WTC11 (cell line): ENCODE data around the gene BRD4. TPM values are rescaled to one million over a fixed set of nuclear protein-coding genes. Genes with fewer than 3 reads are reported as not detected.

Source experiments
- ATAC-seq: fragments of 200-7000 bp; cut with Tn5 transposase; 2 replicates; pipeline ENCODE4 v1.10.0; 2021; ENCODE audit warnings: mild to moderate bottlenecking, moderate library complexity
- CTCF ChIA-PET: fragments of 300-600 bp; sonication (Branson Sonifier 250); formaldehyde crosslinking; loops from one replicate; lab custom pipeline; 2021; ENCODE audit warnings: antibody characterized with exemption; lab: Charles Lee
- POLR2A ChIA-PET: fragments of 350-600 bp; sonication (Branson Sonifier 250); formaldehyde crosslinking; loops from one replicate; lab custom pipeline; 2021; ENCODE audit warnings: antibody characterized with exemption; lab: Charles Lee
- DNase-seq: peaks from one replicate; pipeline ENCODE4 v3.0.0; 2021; ENCODE audit warnings: low spot score
- H3K27ac Mint-ChIP-seq: 2 replicates; pipeline ENCODE4 v1.8.0; 2021; ENCODE audit warnings: mixed read lengths
- H3K27me3 Mint-ChIP-seq: 2 replicates; pipeline ENCODE4 v1.8.0; 2021; ENCODE audit warnings: low read depth, mild to moderate bottlenecking, moderate library complexity, mixed read lengths
- H3K36me3 Mint-ChIP-seq: 2 replicates; pipeline ENCODE4 v1.8.0; 2021; ENCODE audit warnings: mixed read lengths
- H3K4me1 Mint-ChIP-seq: 2 replicates; pipeline ENCODE4 v1.8.0; 2022; ENCODE audit warnings: mixed read lengths
- H3K4me3 Mint-ChIP-seq: 2 replicates; pipeline ENCODE4 v1.8.0; 2021; ENCODE audit warnings: mild to moderate bottlenecking, moderate library complexity, mixed read lengths
- H3K9me3 Mint-ChIP-seq: 2 replicates; pipeline ENCODE4 v1.8.0; 2021; ENCODE audit warnings: mixed read lengths
- ATF1 ChIP-seq: sonication (generic); formaldehyde crosslinking; IDR thresholded peaks from 2 replicates; pipeline ENCODE4 v1.8.1; 2023; ENCODE audit warnings: mild to moderate bottlenecking, moderate library complexity, missing genetic modification reagents
- ATF3 ChIP-seq: sonication (generic); formaldehyde crosslinking; conservative IDR thresholded peaks from 2 replicates; pipeline ENCODE4 v1.8.1; 2022; ENCODE audit warnings: mild to moderate bottlenecking, missing genetic modification reagents
- CTCF ChIP-seq: fragments of 200-600 bp; IDR thresholded peaks from 2 replicates; pipeline ENCODE4 v1.8.0; 2022; ENCODE audit warnings: antibody characterized with exemption
- E2F1 ChIP-seq: sonication (generic); formaldehyde crosslinking; IDR thresholded peaks from 2 replicates; pipeline ENCODE4 v1.8.0; 2022; ENCODE audit warnings: mild to moderate bottlenecking, missing genetic modification reagents
- E2F4 ChIP-seq: sonication (generic); formaldehyde crosslinking; IDR thresholded peaks from 2 replicates; pipeline ENCODE4 v1.8.1; 2022; ENCODE audit warnings: low read depth, mild to moderate bottlenecking, moderate library complexity, missing genetic modification reagents, borderline replicate concordance
- E2F5 ChIP-seq: sonication (generic); formaldehyde crosslinking; IDR thresholded peaks from 2 replicates; pipeline ENCODE4 v1.8.1; 2022; ENCODE audit warnings: mild to moderate bottlenecking, moderate library complexity, missing genetic modification reagents
- ERG ChIP-seq: fragments of 250-450 bp; sonication (Bioruptor Pico); IDR thresholded peaks from 2 replicates; pipeline ENCODE4 v1.8.0; 2021; ENCODE audit warnings: mild to moderate bottlenecking
- FOXJ3 ChIP-seq: sonication (generic); formaldehyde crosslinking; IDR thresholded peaks from 2 replicates; pipeline ENCODE4 v1.9.0; 2021; ENCODE audit warnings: missing genetic modification reagents, mild to moderate bottlenecking, borderline replicate concordance
- FOXK1 ChIP-seq: sonication (generic); formaldehyde crosslinking; IDR thresholded peaks from 2 replicates; pipeline ENCODE4 v1.8.0; 2022; ENCODE audit warnings: mild to moderate bottlenecking, moderate library complexity, missing genetic modification reagents
- GRHL2 ChIP-seq: fragments of 250-450 bp; sonication (Bioruptor Pico); IDR thresholded peaks from 2 replicates; pipeline ENCODE4 v1.8.0; 2022; ENCODE audit warnings: mild to moderate bottlenecking, moderate library complexity; ENCODE audit not compliant: insufficient replicate concordance, severe bottlenecking
- IRF2 ChIP-seq: sonication (generic); formaldehyde crosslinking; IDR thresholded peaks from 2 replicates; pipeline ENCODE4 v1.8.0; 2022; ENCODE audit warnings: low read depth, missing genetic modification reagents, borderline replicate concordance
- MXD4 ChIP-seq: fragments of 250-450 bp; sonication (Bioruptor Pico); IDR thresholded peaks from 2 replicates; pipeline ENCODE4 v1.8.0; 2021; ENCODE audit warnings: mild to moderate bottlenecking, moderate library complexity, borderline replicate concordance
- NR3C1 ChIP-seq: sonication (generic); formaldehyde crosslinking; conservative IDR thresholded peaks from 2 replicates; pipeline ENCODE4 v1.8.1; 2023; ENCODE audit warnings: low read depth, mild to moderate bottlenecking, missing genetic modification reagents
- RORB ChIP-seq: fragments of 250-450 bp; sonication (Bioruptor Pico); IDR thresholded peaks from 2 replicates; pipeline ENCODE4 v1.9.0; 2021; ENCODE audit warnings: mild to moderate bottlenecking
- TCF7 ChIP-seq: sonication (generic); formaldehyde crosslinking; IDR thresholded peaks from 2 replicates; pipeline ENCODE4 v1.8.0; 2022; ENCODE audit warnings: mild to moderate bottlenecking, low read depth, missing genetic modification reagents, moderate library complexity
- ZNF317 ChIP-seq: sonication (generic); formaldehyde crosslinking; IDR thresholded peaks from 2 replicates; pipeline ENCODE4 v1.8.1; 2023; ENCODE audit warnings: low read depth, mild to moderate bottlenecking, moderate library complexity, missing genetic modification reagents, borderline replicate concordance
- ZNF416 ChIP-seq: fragments of 250-450 bp; sonication (Bioruptor Pico); IDR thresholded peaks from 2 replicates; pipeline ENCODE4 v1.9.0; 2021; ENCODE audit warnings: mild to moderate bottlenecking, inconsistent platforms
- ZNF423 ChIP-seq: fragments of 250-450 bp; sonication (Bioruptor Pico); IDR thresholded peaks from 2 replicates; pipeline ENCODE4 v2.1.2; 2022; ENCODE audit warnings: mild to moderate bottlenecking, moderate library complexity
- total RNA-seq: library from RNA; stranded (reverse); gene quantifications from 3 replicates; pipeline ENCODE4 v1.2.3, GENCODE V29; 2021
- TF ChIP-seq, protein P1 (sequence below): fragments of 250-450 bp; sonication (Bioruptor Pico); IDR thresholded peaks from 2 replicates; pipeline ENCODE4 v1.9.0; 2021; ENCODE audit warnings: moderate library complexity, mild to moderate bottlenecking, inconsistent platforms, borderline replicate concordance
- TF ChIP-seq, protein P2 (sequence below): sonication (generic); formaldehyde crosslinking; IDR thresholded peaks from 2 replicates; pipeline ENCODE4 v1.8.1; 2023; ENCODE audit warnings: mild to moderate bottlenecking, missing genetic modification reagents, moderate library complexity
- TF ChIP-seq, protein P3 (sequence below): sonication (generic); formaldehyde crosslinking; IDR thresholded peaks from 2 replicates; pipeline ENCODE4 v1.8.0; 2022; ENCODE audit warnings: mild to moderate bottlenecking, missing genetic modification reagents

BRD4 gene
- total RNA-seq, 1 experiment from 2014 or later: 128 TPM

GRCh38 chr19:15291548-15292021, 40.8 kb downstream of the BRD4 start:
- Mint-ChIP-seq H3K9me3 (no peaks in the 10 kb centered on the region), H3K36me3 (peaks cover 8% of the 10 kb centered on the region), H3K27ac (no peak overlapping the region), H3K27me3 (no peaks in the 10 kb centered on the region), H3K4me1 (peaks cover 87% of the 10 kb centered on the region), H3K4me3 (no peak overlapping the region)
- ChIA-PET POLR2A (no interaction called here), CTCF (no interaction called here)
- TF ChIP-seq E2F1 (CRISPR knock-in tag) (no peak), ZNF416 (no peak), CTCF (no peak), IRF2 (no peak), FOXJ3 (CRISPR knock-in tag) (no peak), MXD4 (CRISPR knock-in tag) (no peak), ATF1 (CRISPR knock-in tag) (no peak)
- TF ChIP-seq, protein P1, sequence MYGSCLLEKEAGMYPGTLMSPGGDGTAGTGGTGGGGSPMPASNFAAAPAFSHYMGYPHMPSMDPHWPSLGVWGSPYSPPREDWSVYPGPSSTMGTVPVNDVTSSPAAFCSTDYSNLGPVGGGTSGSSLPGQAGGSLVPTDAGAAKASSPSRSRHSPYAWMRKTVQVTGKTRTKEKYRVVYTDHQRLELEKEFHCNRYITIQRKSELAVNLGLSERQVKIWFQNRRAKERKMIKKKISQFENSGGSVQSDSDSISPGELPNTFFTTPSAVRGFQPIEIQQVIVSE (CRISPR knock-in tag): no peak
- ATAC-seq: no peak
- DNase-seq: no peak

DNA sequence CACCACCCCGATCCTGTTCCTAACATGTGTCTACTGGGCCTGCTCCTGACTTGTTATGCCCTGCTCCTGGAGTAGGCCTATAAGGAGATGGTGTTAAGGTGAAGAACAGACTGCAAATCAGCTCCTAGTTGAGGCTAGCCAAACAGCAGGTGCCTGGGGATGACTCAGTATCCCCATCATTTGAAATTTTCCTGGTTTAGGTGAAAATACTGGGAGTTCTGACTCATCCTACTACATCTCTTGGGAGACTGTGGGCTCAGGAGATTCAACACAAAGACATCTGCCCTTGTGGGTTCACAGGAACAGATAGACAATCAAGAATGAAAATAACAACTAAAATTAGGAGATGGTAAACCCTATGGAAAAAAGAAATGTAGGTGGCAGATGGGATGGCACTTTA, 41.2 kb downstream of the BRD4 start:
- POLR2A ChIA-PET: no interaction called here
- H3K4me3 Mint-ChIP-seq: no peak overlapping the region
- no peak for TF ChIP-seq ZNF317 (CRISPR knock-in tag)
- no peak for TF ChIP-seq ERG (CRISPR knock-in tag)
- TF ChIP-seq ATF1 (CRISPR knock-in tag): no peak
- no peak for TF ChIP-seq NR3C1
- no peak for TF ChIP-seq GRHL2
- TF ChIP-seq FOXK1 (CRISPR knock-in tag): no peak
- TF ChIP-seq, protein P2, sequence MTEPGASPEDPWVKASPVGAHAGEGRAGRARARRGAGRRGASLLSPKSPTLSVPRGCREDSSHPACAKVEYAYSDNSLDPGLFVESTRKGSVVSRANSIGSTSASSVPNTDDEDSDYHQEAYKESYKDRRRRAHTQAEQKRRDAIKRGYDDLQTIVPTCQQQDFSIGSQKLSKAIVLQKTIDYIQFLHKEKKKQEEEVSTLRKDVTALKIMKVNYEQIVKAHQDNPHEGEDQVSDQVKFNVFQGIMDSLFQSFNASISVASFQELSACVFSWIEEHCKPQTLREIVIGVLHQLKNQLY (CRISPR knock-in tag): no peak
- no peak for TF ChIP-seq RORB (CRISPR knock-in tag)
- no peak for TF ChIP-seq E2F4 (CRISPR knock-in tag)
- no peak for TF ChIP-seq ZNF423 (CRISPR knock-in tag)
- no peak for TF ChIP-seq E2F5
- TF ChIP-seq ATF3 (CRISPR knock-in tag): no peak
- TF ChIP-seq TCF7: no peak
- TF ChIP-seq, protein P3, sequence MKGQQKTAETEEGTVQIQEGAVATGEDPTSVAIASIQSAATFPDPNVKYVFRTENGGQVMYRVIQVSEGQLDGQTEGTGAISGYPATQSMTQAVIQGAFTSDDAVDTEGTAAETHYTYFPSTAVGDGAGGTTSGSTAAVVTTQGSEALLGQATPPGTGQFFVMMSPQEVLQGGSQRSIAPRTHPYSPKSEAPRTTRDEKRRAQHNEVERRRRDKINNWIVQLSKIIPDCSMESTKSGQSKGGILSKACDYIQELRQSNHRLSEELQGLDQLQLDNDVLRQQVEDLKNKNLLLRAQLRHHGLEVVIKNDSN (CRISPR knock-in tag): no peak
- DNase-seq (no peak), ATAC-seq (no peak)
- peaks cover 90% of the 10 kb centered on the region for H3K4me1 Mint-ChIP-seq
- no peaks in the 10 kb centered on the region for H3K27me3 Mint-ChIP-seq
- H3K27ac Mint-ChIP-seq: peak overlapping the region; percentile 78
- no peaks in the 10 kb centered on the region for H3K9me3 Mint-ChIP-seq
- H3K36me3 Mint-ChIP-seq: peaks cover 3% of the 10 kb centered on the region; the same call in 1 of the 2 replicates
- CTCF ChIA-PET: no interaction called here
